SK-N-SH treated with all-trans-retinoic acid at 6 μM for 48 hours (cell line): ENCODE measurements around the gene GPX2.

Experiments used
- ATAC-seq: fragments of 200-7000 bp; cut with Tn5 transposase; 3 replicates; pipeline ENCODE4 v1.9.1; 2020; ENCODE audit warnings: mild to moderate bottlenecking, moderate library complexity
- ARNTL ChIP-seq: fragments of 450-650 bp; formaldehyde crosslinking; IDR thresholded peaks from 2 replicates; pipeline ENCODE4 v1.5.0; 2020; ENCODE audit warnings: low read depth, mild to moderate bottlenecking, moderate library complexity, borderline replicate concordance
- BACH2 ChIP-seq: fragments of 250-450 bp; sonication (Bioruptor Pico); IDR thresholded peaks from 2 replicates; pipeline ENCODE4 v1.9.0; 2021; ENCODE audit warnings: mild to moderate bottlenecking, borderline replicate concordance
- CSDC2 ChIP-seq: fragments of 250-450 bp; sonication (Bioruptor Pico); IDR thresholded peaks from 2 replicates; pipeline ENCODE4 v1.5.0; 2020; ENCODE audit warnings: mild to moderate bottlenecking, moderate library complexity
- CSRNP3 ChIP-seq: fragments of 250-450 bp; sonication (Bioruptor Pico); IDR thresholded peaks from 2 replicates; pipeline ENCODE4 v1.5.1; 2021; ENCODE audit warnings: mild to moderate bottlenecking, moderate library complexity
- ESRRG ChIP-seq: fragments of 250-450 bp; sonication (Bioruptor Pico); IDR thresholded peaks from 2 replicates; pipeline ENCODE4 v1.6.1; 2021; ENCODE audit warnings: mild to moderate bottlenecking
- GLIS3 ChIP-seq: fragments of 250-450 bp; sonication (Bioruptor Pico); IDR thresholded peaks from 2 replicates; pipeline ENCODE4 v1.5.0; 2020; ENCODE audit warnings: mild to moderate bottlenecking, moderate library complexity
- ISL1 ChIP-seq: fragments of 250-450 bp; sonication (Bioruptor Pico); IDR thresholded peaks from 2 replicates; pipeline ENCODE4 v2.1.2; 2022; ENCODE audit warnings: mild to moderate bottlenecking, moderate library complexity
- OSR1 ChIP-seq: fragments of 250-450 bp; sonication (Bioruptor Pico); IDR thresholded peaks from 2 replicates; pipeline ENCODE4 v1.8.0; 2022; ENCODE audit warnings: moderate library complexity, mild to moderate bottlenecking, inconsistent platforms
- POU6F1 ChIP-seq: fragments of 250-450 bp; sonication (Bioruptor Pico); IDR thresholded peaks from 2 replicates; pipeline ENCODE4 v1.8.0; 2021; ENCODE audit warnings: low read depth, mild to moderate bottlenecking, moderate library complexity, borderline replicate concordance
- PPARA ChIP-seq: fragments of 250-450 bp; sonication (Bioruptor Pico); IDR thresholded peaks from 2 replicates; pipeline ENCODE4 v1.5.0; 2020; ENCODE audit warnings: mild to moderate bottlenecking, borderline replicate concordance
- RARB ChIP-seq: fragments of 250-450 bp; sonication (Bioruptor Pico); IDR thresholded peaks from 2 replicates; pipeline ENCODE4 v1.8.0; 2021; ENCODE audit warnings: mild to moderate bottlenecking, moderate library complexity
- TCF4 ChIP-seq: fragments of 250-450 bp; sonication (Bioruptor Pico); IDR thresholded peaks from 2 replicates; pipeline ENCODE4 v1.8.0; 2021; ENCODE audit warnings: mild to moderate bottlenecking, moderate library complexity, borderline replicate concordance
- TOX ChIP-seq: fragments of 250-450 bp; sonication (Bioruptor Pico); IDR thresholded peaks from 2 replicates; pipeline ENCODE4 v1.8.0; 2021; ENCODE audit warnings: mild to moderate bottlenecking, moderate library complexity, borderline replicate concordance
- TSHZ2 ChIP-seq: fragments of 250-450 bp; sonication (Bioruptor Pico); IDR thresholded peaks from 2 replicates; pipeline ENCODE4 v1.5.0; 2020; ENCODE audit warnings: mild to moderate bottlenecking, moderate library complexity
- ZC3H10 ChIP-seq: fragments of 250-450 bp; sonication (Bioruptor Pico); IDR thresholded peaks from 2 replicates; pipeline ENCODE4 v1.5.1; 2021; ENCODE audit warnings: mild to moderate bottlenecking, moderate library complexity
- ZFP3 ChIP-seq: fragments of 250-450 bp; sonication (Bioruptor Pico); IDR thresholded peaks from 2 replicates; pipeline ENCODE4 v1.5.0; 2020; ENCODE audit warnings: mild to moderate bottlenecking, moderate library complexity
- ZFP30 ChIP-seq: fragments of 450-650 bp; formaldehyde crosslinking; IDR thresholded peaks from 2 replicates; pipeline ENCODE4 v1.5.0; 2022; ENCODE audit warnings: mild to moderate bottlenecking, moderate library complexity
- ZNF565 ChIP-seq: fragments of 450-650 bp; formaldehyde crosslinking; conservative IDR thresholded peaks from 2 replicates; pipeline ENCODE4 v1.5.0; 2020; ENCODE audit warnings: low read depth, mild to moderate bottlenecking, moderate library complexity
- ZNF70 ChIP-seq: fragments of 450-650 bp; formaldehyde crosslinking; IDR thresholded peaks from 2 replicates; pipeline ENCODE4 v1.5.0; 2020; ENCODE audit warnings: mild to moderate bottlenecking, moderate library complexity
- ZNF8 ChIP-seq: fragments of 450-650 bp; formaldehyde crosslinking; IDR thresholded peaks from 2 replicates; pipeline ENCODE4 v1.5.0; 2020; ENCODE audit warnings: mild to moderate bottlenecking, moderate library complexity
- TF ChIP-seq, protein P1 (sequence below): fragments of 250-450 bp; sonication (Bioruptor Pico); IDR thresholded peaks from 2 replicates; pipeline ENCODE4 v1.5.1; 2020; ENCODE audit warnings: low read depth, mild to moderate bottlenecking, moderate library complexity
- TF ChIP-seq, protein P2 (sequence below): fragments of 250-450 bp; sonication (Bioruptor Pico); IDR thresholded peaks from 2 replicates; pipeline ENCODE4 v1.8.0; 2020; ENCODE audit warnings: mild to moderate bottlenecking, moderate library complexity, borderline replicate concordance

Gene GPX2

DNA sequence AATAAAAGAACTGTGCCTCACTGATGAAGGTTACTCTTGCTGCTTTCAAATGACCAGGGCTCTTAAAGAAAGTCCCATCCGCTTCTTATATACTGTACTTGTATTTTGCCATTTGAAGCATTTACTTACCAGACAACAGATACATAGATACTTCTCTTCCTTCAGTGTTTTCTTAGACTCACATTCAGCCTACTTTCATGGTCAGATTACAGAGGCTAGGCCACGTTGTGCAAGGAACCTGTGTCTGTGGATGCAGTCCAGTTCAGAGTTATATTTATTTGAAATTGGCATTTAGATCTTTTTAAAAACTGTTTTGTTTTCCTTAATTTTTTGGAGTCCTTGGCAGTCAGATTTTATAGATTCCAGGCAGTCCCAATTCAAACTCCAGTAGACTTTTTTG lies 22.1 kb downstream of the GPX2 start (continued):
- TF ChIP-seq ARNTL (CRISPR knock-in tag) (no peak), ZFP3 (CRISPR knock-in tag) (no peak), ZNF70 (CRISPR knock-in tag) (no peak), ZFP30 (no peak), BACH2 (CRISPR knock-in tag) (no peak), ZNF8 (no peak), ZNF565 (CRISPR knock-in tag) (no peak)
- TF ChIP-seq, protein P1, sequence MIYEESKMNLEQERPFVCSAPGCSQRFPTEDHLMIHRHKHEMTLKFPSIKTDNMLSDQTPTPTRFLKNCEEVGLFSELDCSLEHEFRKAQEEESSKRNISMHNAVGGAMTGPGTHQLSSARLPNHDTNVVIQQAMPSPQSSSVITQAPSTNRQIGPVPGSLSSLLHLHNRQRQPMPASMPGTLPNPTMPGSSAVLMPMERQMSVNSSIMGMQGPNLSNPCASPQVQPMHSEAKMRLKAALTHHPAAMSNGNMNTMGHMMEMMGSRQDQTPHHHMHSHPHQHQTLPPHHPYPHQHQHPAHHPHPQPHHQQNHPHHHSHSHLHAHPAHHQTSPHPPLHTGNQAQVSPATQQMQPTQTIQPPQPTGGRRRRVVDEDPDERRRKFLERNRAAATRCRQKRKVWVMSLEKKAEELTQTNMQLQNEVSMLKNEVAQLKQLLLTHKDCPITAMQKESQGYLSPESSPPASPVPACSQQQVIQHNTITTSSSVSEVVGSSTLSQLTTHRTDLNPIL (CRISPR knock-in tag): no peak

GRCh38 chr14:64919618-64920017 lies 22.9 kb downstream of the GPX2 start:
- no peak for ATAC-seq
- TF ChIP-seq GLIS3 (CRISPR knock-in tag): no peak
- TF ChIP-seq RARB: no peak
- no peak for TF ChIP-seq TCF4 (CRISPR knock-in tag)
- no peak for TF ChIP-seq PPARA (CRISPR knock-in tag)
- no peak for TF ChIP-seq ZFP3 (CRISPR knock-in tag)
- no peak for TF ChIP-seq POU6F1 (CRISPR knock-in tag)
- no peak for TF ChIP-seq ISL1 (CRISPR knock-in tag)
- no peak for TF ChIP-seq ESRRG (CRISPR knock-in tag)
- no peak for TF ChIP-seq TOX (CRISPR knock-in tag)
- no peak for TF ChIP-seq TSHZ2
- no peak for TF ChIP-seq ZNF565 (CRISPR knock-in tag)
- TF ChIP-seq CSRNP3 (CRISPR knock-in tag): no peak
- no peak for TF ChIP-seq BACH2 (CRISPR knock-in tag)
- no peak for TF ChIP-seq ARNTL (CRISPR knock-in tag)
- TF ChIP-seq ZNF8: no peak
- TF ChIP-seq CSDC2: no peak

DNA sequence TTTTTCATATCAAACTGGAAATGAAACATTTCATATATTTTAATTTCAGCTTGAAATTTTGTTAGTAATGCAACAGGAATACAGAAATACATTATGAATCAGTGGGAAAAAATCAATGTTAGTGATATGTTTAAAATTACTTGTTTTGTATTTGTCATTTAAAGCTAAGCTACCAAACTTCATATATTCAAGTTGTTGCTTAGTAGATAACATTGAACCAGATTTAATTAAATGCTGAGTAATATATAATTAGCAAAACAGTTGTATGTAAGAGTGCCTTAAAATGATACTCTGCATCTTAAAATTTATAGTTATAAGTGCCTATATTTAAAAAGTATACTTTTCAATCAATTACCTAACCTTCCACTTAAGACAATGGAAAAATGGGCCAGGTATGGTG lies 23.3 kb downstream of the GPX2 start:
- ATAC-seq: no peak
- no peak for TF ChIP-seq POU6F1 (CRISPR knock-in tag)
- TF ChIP-seq OSR1 (CRISPR knock-in tag): no peak
- TF ChIP-seq ARNTL (CRISPR knock-in tag): no peak
- no peak for TF ChIP-seq PPARA (CRISPR knock-in tag)
- no peak for TF ChIP-seq BACH2 (CRISPR knock-in tag)
- TF ChIP-seq ZC3H10 (CRISPR knock-in tag): no peak
- TF ChIP-seq ESRRG (CRISPR knock-in tag): no peak
- TF ChIP-seq, protein P2, sequence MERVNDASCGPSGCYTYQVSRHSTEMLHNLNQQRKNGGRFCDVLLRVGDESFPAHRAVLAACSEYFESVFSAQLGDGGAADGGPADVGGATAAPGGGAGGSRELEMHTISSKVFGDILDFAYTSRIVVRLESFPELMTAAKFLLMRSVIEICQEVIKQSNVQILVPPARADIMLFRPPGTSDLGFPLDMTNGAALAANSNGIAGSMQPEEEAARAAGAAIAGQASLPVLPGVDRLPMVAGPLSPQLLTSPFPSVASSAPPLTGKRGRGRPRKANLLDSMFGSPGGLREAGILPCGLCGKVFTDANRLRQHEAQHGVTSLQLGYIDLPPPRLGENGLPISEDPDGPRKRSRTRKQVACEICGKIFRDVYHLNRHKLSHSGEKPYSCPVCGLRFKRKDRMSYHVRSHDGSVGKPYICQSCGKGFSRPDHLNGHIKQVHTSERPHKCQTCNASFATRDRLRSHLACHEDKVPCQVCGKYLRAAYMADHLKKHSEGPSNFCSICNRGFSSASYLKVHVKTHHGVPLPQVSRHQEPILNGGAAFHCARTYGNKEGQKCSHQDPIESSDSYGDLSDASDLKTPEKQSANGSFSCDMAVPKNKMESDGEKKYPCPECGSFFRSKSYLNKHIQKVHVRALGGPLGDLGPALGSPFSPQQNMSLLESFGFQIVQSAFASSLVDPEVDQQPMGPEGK (CRISPR knock-in tag): no peak
- TF ChIP-seq TSHZ2: no peak
- TF ChIP-seq ZFP30: no peak
- no peak for TF ChIP-seq CSDC2
- TF ChIP-seq ZNF70 (CRISPR knock-in tag): no peak
- no peak for TF ChIP-seq TCF4 (CRISPR knock-in tag)
- no peak for TF ChIP-seq RARB
- no peak for TF ChIP-seq GLIS3 (CRISPR knock-in tag)
- no peak for TF ChIP-seq ISL1 (CRISPR knock-in tag)
